Ishikawa (cell line): Measurements from ENCODE around the gene TM7SF2.

Source experiments
- CEBPB ChIP-seq: IDR thresholded peaks from 2 replicates; pipeline ENCODE4 v1.6.1; 2012
- CREB1 ChIP-seq: IDR thresholded peaks from 2 replicates; pipeline ENCODE4 v1.6.1; 2012; ENCODE audit warnings: low read depth
- EGR1 ChIP-seq: IDR thresholded peaks from 2 replicates; pipeline ENCODE4 v1.6.1; 2012
- EP300 ChIP-seq: IDR thresholded peaks from 2 replicates; pipeline ENCODE4 v1.6.1; 2012; ENCODE audit warnings: borderline replicate concordance
- FOXM1 ChIP-seq: IDR thresholded peaks from 2 replicates; pipeline ENCODE4 v1.6.1; 2012; ENCODE audit warnings: low read depth, borderline replicate concordance
- MAX ChIP-seq: IDR thresholded peaks from 2 replicates; pipeline ENCODE4 v1.6.1; 2012
- NFIC ChIP-seq: IDR thresholded peaks from 2 replicates; pipeline ENCODE4 v1.6.1; 2012
- RAD21 ChIP-seq: IDR thresholded peaks from 2 replicates; pipeline ENCODE4 v1.6.1; 2012; ENCODE audit warnings: low read depth
- REST ChIP-seq: IDR thresholded peaks from 2 replicates; pipeline ENCODE4 v1.6.1; 2012; ENCODE audit warnings: low read depth, mild to moderate bottlenecking
- TAF1 ChIP-seq: IDR thresholded peaks from 2 replicates; pipeline ENCODE4 v1.6.1; 2012; ENCODE audit warnings: low read depth, mild to moderate bottlenecking
- TCF12 ChIP-seq: IDR thresholded peaks from 2 replicates; pipeline ENCODE4 v1.6.1; 2012; ENCODE audit warnings: low read depth
- TEAD4 ChIP-seq: IDR thresholded peaks from 2 replicates; pipeline ENCODE4 v1.6.1; 2012
- USF1 ChIP-seq: IDR thresholded peaks from 2 replicates; pipeline ENCODE4 v1.6.1; 2012
- YY1 ChIP-seq: IDR thresholded peaks from 2 replicates; pipeline ENCODE4 v1.6.1; 2012; ENCODE audit warnings: low read depth
- ZBTB7A ChIP-seq: IDR thresholded peaks from 2 replicates; pipeline ENCODE4 v1.6.1; 2012; ENCODE audit warnings: low read depth

Gene TM7SF2

GRCh38 chr11:65107751-65108468 lies 3.8 kb upstream of the TM7SF2 start:
- TF ChIP-seq TEAD4, result no peak
- no peak for TF ChIP-seq YY1
- TF ChIP-seq EP300, result no peak
- TF ChIP-seq TCF12, result no peak
- TF ChIP-seq FOXM1, result no peak
- no peak for TF ChIP-seq CREB1
- no peak for TF ChIP-seq ZBTB7A
- no peak for TF ChIP-seq EGR1
- TF ChIP-seq NFIC, result no peak
- no peak for TF ChIP-seq RAD21
- no peak for TF ChIP-seq TAF1
- no peak for TF ChIP-seq REST

GRCh38 chr11:65108469-65109123 lies 3.1 kb upstream of the TM7SF2 start:
- TF ChIP-seq EP300 (no peak), USF1 (no peak), TAF1 (no peak), MAX (no peak), REST (no peak), CEBPB (no peak), YY1 (no peak), ZBTB7A (no peak), TEAD4 (no peak), CREB1 (no peak), EGR1 (no peak), TCF12 (no peak)

GRCh38 chr11:65109231-65110198 lies 2.2 kb upstream of the TM7SF2 start:
- no peak for TF ChIP-seq ZBTB7A
- no peak for TF ChIP-seq MAX
- TF ChIP-seq CEBPB, result no peak
- TF ChIP-seq YY1, result no peak
- TF ChIP-seq TEAD4, result no peak
- TF ChIP-seq TAF1, result no peak
- no peak for TF ChIP-seq CREB1
- TF ChIP-seq EGR1, result no peak
- TF ChIP-seq USF1, result no peak
- no peak for TF ChIP-seq RAD21
- TF ChIP-seq REST, result no peak
- TF ChIP-seq TCF12, result no peak
- TF ChIP-seq FOXM1, result no peak
- TF ChIP-seq NFIC, result no peak
- TF ChIP-seq EP300, result no peak
